SK-N-SH (cell line): Measurements from ENCODE around the gene SPP2. TPM values are rescaled to one million over a fixed set of nuclear protein-coding genes. Genes with fewer than 3 reads are reported as not detected.

Experiments used
- CTCF ChIA-PET: fragments of 300-600, 350-600 bp; formaldehyde crosslinking; extraction: SDS; loops from one replicate; lab custom pipeline; 2021; lab: Yijun Ruan, JAX
- POLR2A ChIA-PET: fragments of 350-600 bp; sonication (Branson Sonifier 250); formaldehyde crosslinking; extraction: SDS; loops from one replicate; lab custom pipeline; 2020; ENCODE audit warnings: antibody characterized with exemption, inconsistent platforms; lab: Yijun Ruan, JAX
- DNase-seq: peaks from one replicate; pipeline ENCODE4 v3.0.0; 2012
- H2AFZ ChIP-seq: fragments of 200-600 bp; sonication (generic); 2 replicates; pipeline ENCODE4 v1.8.1; 2016; ENCODE audit warnings: antibody characterized with exemption, mild to moderate bottlenecking, low read depth
- H3F3A ChIP-seq: fragments of 200-600 bp; sonication (generic); replicated peaks from 2 replicates; pipeline ENCODE3; 2016; ENCODE audit warnings: antibody characterized with exemption, mild to moderate bottlenecking; ENCODE audit not compliant: insufficient read depth
- H3K27ac ChIP-seq, 2 experiments: fragments of 200-500 bp in 1 of 2; fragments of 200-600 bp in 1 of 2; sonication (Bioruptor generic) in 1 of 2; sonication (generic), shearing (Covaris generic) in 1 of 2; 2 replicates each; pipeline versions ENCODE4 v1.5.1 to v1.6.1; 2014 to 2016; ENCODE audit warnings: low read depth in 2 of 2, inconsistent platforms in 1 of 2, low read length in 1 of 2, mild to moderate bottlenecking in 1 of 2, mixed read lengths in 1 of 2
- H3K27me3 ChIP-seq: fragments of 200-600 bp; sonication (generic), shearing (Covaris generic); 2 replicates; pipeline ENCODE4 v1.6.1; 2016; ENCODE audit warnings: mixed run types; ENCODE audit not compliant: insufficient read depth
- H3K36me3 ChIP-seq, 2 experiments: fragments of 200-500 bp in 1 of 2; fragments of 200-600 bp in 1 of 2; sonication (Bioruptor generic) in 1 of 2; sonication (generic) in 1 of 2; replicated peaks in 1 of 2; 2 replicates each; pipeline versions ENCODE3 to v1.5.1; 2014 to 2016; ENCODE audit warnings: low read length in 1 of 2, mild to moderate bottlenecking in 1 of 2; ENCODE audit not compliant: insufficient read depth in 2 of 2, control insufficient read depth in 1 of 2
- H3K4me1 ChIP-seq, 2 experiments: fragments of 200-500 bp in 1 of 2; fragments of 200-600 bp in 1 of 2; sonication (Bioruptor generic) in 1 of 2; sonication (generic), shearing (Covaris generic) in 1 of 2; 2 replicates each; pipeline versions ENCODE4 v1.5.1 to v1.6.1; 2014 to 2016; ENCODE audit warnings: low read depth in 1 of 2, low read length in 1 of 2, mixed run types in 1 of 2; ENCODE audit not compliant: insufficient read depth in 2 of 2, control insufficient read depth in 1 of 2
- H3K4me2 ChIP-seq: fragments of 200-600 bp; sonication (generic), shearing (Covaris generic); 2 replicates; pipeline ENCODE4 v1.6.1; 2017; ENCODE audit warnings: mixed run types
- H3K4me3 ChIP-seq, 2 experiments: fragments of 200-500 bp in 1 of 2; fragments of 200-600 bp in 1 of 2; sonication (Bioruptor generic) in 1 of 2; sonication (generic), shearing (Covaris generic) in 1 of 2; 2 replicates each; pipeline versions ENCODE4 v1.5.1 to v1.8.1; 2014 to 2016; ENCODE audit warnings: low read depth in 2 of 2, inconsistent platforms in 1 of 2, low read length in 1 of 2, mild to moderate bottlenecking in 1 of 2, mixed read lengths in 1 of 2, moderate library complexity in 1 of 2
- H3K79me2 ChIP-seq: fragments of 200-600 bp; sonication (generic); 2 replicates; pipeline ENCODE4 v1.8.1; 2017; ENCODE audit warnings: mild to moderate bottlenecking; ENCODE audit not compliant: insufficient read depth
- H3K9ac ChIP-seq: fragments of 200-600 bp; sonication (generic); 2 replicates; pipeline ENCODE4 v1.6.1; 2017; ENCODE audit warnings: mixed run types
- H3K9me2 ChIP-seq: fragments of 200-600 bp; sonication (generic); 2 replicates; pipeline ENCODE4 v1.6.1; 2017; ENCODE audit warnings: mixed run types
- H3K9me3 ChIP-seq: fragments of 200-600 bp; sonication (generic); 2 replicates; pipeline ENCODE4 v1.6.1; 2017; ENCODE audit warnings: mixed run types, mild to moderate bottlenecking, moderate library complexity
- H4K20me1 ChIP-seq: fragments of 200-600 bp; sonication (generic); 2 replicates; pipeline ENCODE4 v1.6.1; 2017; ENCODE audit warnings: mild to moderate bottlenecking, mixed run types; ENCODE audit not compliant: insufficient read depth
- CTCF ChIP-seq: fragments of 200-600 bp; sonication (generic); IDR thresholded peaks from 2 replicates; pipeline ENCODE4 v1.6.1; 2017; ENCODE audit warnings: antibody characterized with exemption, mild to moderate bottlenecking, moderate library complexity
- EZH2phosphoT487 ChIP-seq: fragments of 200-600 bp; sonication (generic); IDR thresholded peaks from 2 replicates; pipeline ENCODE4 v1.6.1; 2017; ENCODE audit warnings: low read depth, mixed run types, mild to moderate bottlenecking, antibody characterized with exemption, moderate library complexity, borderline replicate concordance
- FOSL2 ChIP-seq: IDR thresholded peaks from 2 replicates; pipeline ENCODE4 v1.4.0; 2012; ENCODE audit warnings: low read depth, mild to moderate bottlenecking, moderate library complexity, borderline replicate concordance
- FOXJ3 ChIP-seq: sonication (generic); formaldehyde crosslinking; IDR thresholded peaks from 2 replicates; pipeline ENCODE4 v1.5.1; 2020; ENCODE audit warnings: mild to moderate bottlenecking, missing genetic modification reagents
- GABPA ChIP-seq: IDR thresholded peaks from 2 replicates; pipeline ENCODE4 v1.4.0; 2012; ENCODE audit warnings: low read depth, mild to moderate bottlenecking
- IRF3 ChIP-seq: fragments of 150-350 bp; IDR thresholded peaks from 2 replicates; pipeline ENCODE4 v1.6.1; 2016; ENCODE audit warnings: mild to moderate bottlenecking, low read depth, low read length
- NRF1 ChIP-seq: IDR thresholded peaks from 2 replicates; pipeline ENCODE4 v1.6.1; 2012; ENCODE audit warnings: low read depth, mild to moderate bottlenecking, low read length
- RFX5 ChIP-seq: IDR thresholded peaks from 2 replicates; pipeline ENCODE4 v1.6.1; 2012; ENCODE audit warnings: mild to moderate bottlenecking, improper control_type of control experiment, low read length
- RXRA ChIP-seq: IDR thresholded peaks from 2 replicates; pipeline ENCODE4 v1.4.0; 2012; ENCODE audit warnings: low read depth, mild to moderate bottlenecking, borderline replicate concordance
- SMC3 ChIP-seq: IDR thresholded peaks from 2 replicates; pipeline ENCODE4 v1.6.1; 2012; ENCODE audit warnings: low read depth, low read length, improper control_type of control experiment
- USF1 ChIP-seq: IDR thresholded peaks from 2 replicates; pipeline ENCODE4 v1.4.0; 2012; ENCODE audit warnings: low read depth, borderline replicate concordance
- ZBTB33 ChIP-seq: IDR thresholded peaks from 2 replicates; pipeline ENCODE4 v1.4.0; 2012; ENCODE audit warnings: low read depth, borderline replicate concordance
- WGBS: methylation state at CpG from one replicate; pipeline ENCODE4 v1.1.6; 2017; ENCODE audit warnings: low lambda C conversion rate; 5-methylcytosine and 5-hydroxymethylcytosine counted together
- polyA plus RNA-seq, 3 experiments: library from polyadenylated mRNA; depleted of rRNA; stranded (reverse); fragments of >200 nt; gene quantifications; 2 replicates each; pipeline ENCODE4 v1.2.3, GENCODE V29; 2012

The SPP2 gene
- polyA plus RNA-seq, 1 of the 3 experiments (the other 2 are of a cell fraction) = 0.30 TPM

- Histone ChIP-seq H3K36me3 (no peaks in the 10 kb centered on the region), H3K9me2 (no peaks in the 10 kb centered on the region), H4K20me1 (no peaks in the 10 kb centered on the region), H3K4me2 (no peak overlapping the region), H3K9me3 (no peaks in the 10 kb centered on the region), H3K9ac (no peak overlapping the region), H3K27me3 (no peaks in the 10 kb centered on the region), H3K4me1 (peaks cover 2 to 8% of the 10 kb centered on the region in 2 experiments; a peak in 2 of 4 replicates), H3K4me3 (no peak overlapping the region), H3K27ac (no peak overlapping the region), H3F3A (peaks cover 4% of the 10 kb centered on the region), H2AFZ (no peak overlapping the region), H3K79me2 (no peaks in the 10 kb centered on the region)
- CTCF ChIA-PET = no interaction called here
- 92% methylated on average over 1 of the region's 1 CpG for WGBS
- TF ChIP-seq ZBTB33 (no peak), USF1 (no peak), IRF3 (no peak), EZH2phosphoT487 (no peak), RXRA (no peak), CTCF (no peak), SMC3 (no peak), RFX5 (no peak), FOSL2 (no peak), FOXJ3 (CRISPR knock-in tag) (no peak), NRF1 (no peak), GABPA (no peak)
- POLR2A ChIA-PET = no interaction called here
- DNase-seq = no peak
These were observed 22.9 kb upstream of the SPP2 start for GRCh38 chr2:234027641-234028040.
